GM19397 (cell line): ENCODE data around the gene YIPF4.
A peak's percentile ranks its signal among the peaks of the same experiment; 100 is the strongest.
"Not testable (repeated sequence)": the region's sequence is repeated elsewhere in the genome, so short reads cannot be mapped to it uniquely, and the experiment has no call there.

Source experiments
- ATAC-seq: cut with Tn5 transposase; IDR thresholded peaks from one replicate; pipeline ENCODE4 v1.9.1; 2021; ENCODE audit warnings: mild to moderate bottlenecking, moderate library complexity; ENCODE audit not compliant: unreplicated experiment

Gene YIPF4

GRCh38 chr2:32284321-32284720 lies 6.6 kb downstream of the YIPF4 start:
- ATAC-seq: no peak

- no peak for ATAC-seq
Measured at GRCh38 chr2:32289165-32289999, 11.7 kb downstream of the YIPF4 start.

- no peak for ATAC-seq
Measured at GRCh38 chr2:32290000-32290339, 12.3 kb downstream of the YIPF4 start.

GRCh38 chr2:32291746-32292145 lies 14.0 kb downstream of the YIPF4 start:
- no peak for ATAC-seq

- ATAC-seq: not testable (repeated sequence)
Measured at GRCh38 chr2:32293493-32293892, 15.8 kb downstream of the YIPF4 start.

- ATAC-seq: not testable (repeated sequence)
Measured at GRCh38 chr2:32293966-32294562, 16.4 kb downstream of the YIPF4 start.

GRCh38 chr2:32310577-32310976 lies 32.9 kb downstream of the YIPF4 start:
- no peak for ATAC-seq

GRCh38 chr2:32314886-32315285 lies 37.2 kb downstream of the YIPF4 start:
- no peak for ATAC-seq

- ATAC-seq: not testable (repeated sequence)
Measured at GRCh38 chr2:32328679-32329078, 51.0 kb downstream of the YIPF4 start.

- not testable (repeated sequence) for ATAC-seq
Measured at GRCh38 chr2:32329180-32329980, 51.7 kb downstream of the YIPF4 start.

GRCh38 chr2:32330136-32330535 lies 52.4 kb downstream of the YIPF4 start:
- no peak for ATAC-seq

GRCh38 chr2:32342801-32343200 lies 65.1 kb downstream of the YIPF4 start:
- ATAC-seq: no peak

GRCh38 chr2:32350797-32351196 lies 73.1 kb downstream of the YIPF4 start:
- not testable (repeated sequence) for ATAC-seq

GRCh38 chr2:32355976-32356680 lies 78.4 kb downstream of the YIPF4 start:
- no peak for ATAC-seq

- ATAC-seq: peak; percentile 87
Measured at GRCh38 chr2:32356681-32357317, 79.1 kb downstream of the YIPF4 start, which contains the start of gene BIRC6. BIRC6 (plus strand) TSS chr2:32357023; CDS start chr2:32357162, 139 bp downstream.

- ATAC-seq: peak; percentile 9
Measured at GRCh38 chr2:32357318-32358110, 79.8 kb downstream of the YIPF4 start.

- no peak for ATAC-seq
Measured at GRCh38 chr2:32358111-32358482, 80.4 kb downstream of the YIPF4 start.

GRCh38 chr2:32360416-32360815 lies 82.7 kb downstream of the YIPF4 start:
- no peak for ATAC-seq

GRCh38 chr2:32362997-32363396 lies 85.3 kb downstream of the YIPF4 start:
- not testable (repeated sequence) for ATAC-seq

GRCh38 chr2:32363597-32363996 lies 85.9 kb downstream of the YIPF4 start:
- peak; percentile 70 for ATAC-seq
